Mucosa of descending colon (tissue), 3 donors: ENCODE data around the gene PRKAR1B. TPM values are rescaled to one million over a fixed set of nuclear protein-coding genes. Genes with fewer than 3 reads are reported as not detected.

ENCODE experiments used
- ATAC-seq: fragments of 200-7000 bp; cut with Tn5 transposase; one replicate; pipeline ENCODE4 v1.9.1; 2020; ENCODE audit warnings: mild to moderate bottlenecking, moderate library complexity
- DNase-seq, 3 donors: peaks; one replicate each; pipeline ENCODE4 v3.0.0-alpha.2; 2020
- H3K36me3 ChIP-seq: fragments of 200-600 bp; one replicate; pipeline ENCODE4 v1.8.0; 2021; ENCODE audit warnings: low read depth, mild to moderate bottlenecking
- H3K4me1 ChIP-seq: fragments of 200-600 bp; one replicate; pipeline ENCODE4 v1.8.0; 2021; ENCODE audit warnings: low read depth, mild to moderate bottlenecking
- H3K4me3 ChIP-seq: fragments of 200-600 bp; one replicate; pipeline ENCODE4 v1.8.0; 2021; ENCODE audit warnings: mild to moderate bottlenecking
- H3K9me3 ChIP-seq: fragments of 200-600 bp; one replicate; pipeline ENCODE4 v1.8.0; 2021; ENCODE audit warnings: mild to moderate bottlenecking
- intact Hi-C, 2 donors: fragments of 100-400 bp; cut with DNase I in 1 of 2; cut with micrococcal nuclease in 1 of 2; formaldehyde crosslinking; loops; one replicate each; pipeline versions ENCODE4 v1.11.0 to v1.11.1; 2022; cut with DNase I, micrococcal nuclease
- total RNA-seq, 3 donors: library from RNA; stranded (reverse); fragmentation: NEBNext Ultra II Directional in 2 of 3; extraction: Animal tissue kit (Norgen Biotek cat#: 25700) in 2 of 3; gene quantifications; one replicate each; pipeline versions ENCODE4 v1.2.1 to v1.2.4, GENCODE V29; 2021 to 2023
- TF ChIP-seq, protein P1 (sequence below): fragments of 200-600 bp; IDR thresholded peaks from one replicate; pipeline ENCODE4 v1.8.0; 2022; ENCODE audit warnings: antibody characterized with exemption, mild to moderate bottlenecking
- donor health status: DM: no; HTN: no; CAD: no; lungs with moderate emphysema.
- donor health status: DM: no; HTN: no; CAD: no.
- donor health status: DM: no; HTN: yes; CAD: no.

PRKAR1B gene
- total RNA-seq, 3 donors from 2014 or later: 10.1 to 24.5 (median 24.4) TPM

DNA sequence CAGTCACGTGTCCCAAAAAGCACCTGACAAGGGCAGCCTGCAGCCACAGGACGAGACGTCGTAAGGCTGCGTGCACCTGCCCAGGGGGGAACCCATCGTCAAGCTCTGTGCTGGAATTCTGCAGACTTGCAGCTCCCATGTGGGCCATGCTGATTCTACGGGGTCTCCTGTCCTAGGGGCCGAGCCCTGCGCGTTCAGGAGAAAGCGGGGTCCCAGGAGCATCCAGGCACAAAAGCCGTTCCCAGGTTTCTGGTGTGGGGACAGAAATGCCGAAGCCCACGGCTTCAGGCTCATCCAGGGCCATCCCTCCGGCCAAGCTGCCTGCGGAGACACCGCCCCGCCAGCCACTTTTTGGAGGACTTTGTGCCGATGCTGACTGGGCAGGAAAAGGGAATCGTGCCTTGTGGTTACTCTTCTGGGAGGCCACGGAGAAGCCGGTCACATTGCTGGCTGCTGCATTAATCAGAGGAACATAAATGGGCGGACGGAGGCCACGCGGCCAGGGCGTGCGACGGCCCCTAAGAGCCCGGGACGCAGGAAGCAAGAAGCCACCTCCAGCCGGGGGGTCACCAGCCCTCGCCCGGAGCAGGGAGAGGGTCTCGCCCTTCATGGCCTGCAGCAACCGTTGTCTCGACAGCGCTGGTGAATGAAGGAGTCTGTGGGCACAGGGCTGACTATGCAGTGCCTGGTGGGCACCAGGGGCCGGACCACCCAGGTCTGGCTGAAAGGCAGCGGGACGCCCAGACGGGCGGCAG, 144.8 kb downstream of the PRKAR1B start:
- TF ChIP-seq, protein P1, sequence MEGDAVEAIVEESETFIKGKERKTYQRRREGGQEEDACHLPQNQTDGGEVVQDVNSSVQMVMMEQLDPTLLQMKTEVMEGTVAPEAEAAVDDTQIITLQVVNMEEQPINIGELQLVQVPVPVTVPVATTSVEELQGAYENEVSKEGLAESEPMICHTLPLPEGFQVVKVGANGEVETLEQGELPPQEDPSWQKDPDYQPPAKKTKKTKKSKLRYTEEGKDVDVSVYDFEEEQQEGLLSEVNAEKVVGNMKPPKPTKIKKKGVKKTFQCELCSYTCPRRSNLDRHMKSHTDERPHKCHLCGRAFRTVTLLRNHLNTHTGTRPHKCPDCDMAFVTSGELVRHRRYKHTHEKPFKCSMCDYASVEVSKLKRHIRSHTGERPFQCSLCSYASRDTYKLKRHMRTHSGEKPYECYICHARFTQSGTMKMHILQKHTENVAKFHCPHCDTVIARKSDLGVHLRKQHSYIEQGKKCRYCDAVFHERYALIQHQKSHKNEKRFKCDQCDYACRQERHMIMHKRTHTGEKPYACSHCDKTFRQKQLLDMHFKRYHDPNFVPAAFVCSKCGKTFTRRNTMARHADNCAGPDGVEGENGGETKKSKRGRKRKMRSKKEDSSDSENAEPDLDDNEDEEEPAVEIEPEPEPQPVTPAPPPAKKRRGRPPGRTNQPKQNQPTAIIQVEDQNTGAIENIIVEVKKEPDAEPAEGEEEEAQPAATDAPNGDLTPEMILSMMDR: no peak
- Histone ChIP-seq H3K4me3 (no peak overlapping the region), H3K4me1 (no peaks in the 10 kb centered on the region), H3K36me3 (no peaks in the 10 kb centered on the region), H3K9me3 (no peaks in the 10 kb centered on the region)
- intact Hi-C loops: no loop called here
- no peak for DNase-seq
- no peak for ATAC-seq

DNA sequence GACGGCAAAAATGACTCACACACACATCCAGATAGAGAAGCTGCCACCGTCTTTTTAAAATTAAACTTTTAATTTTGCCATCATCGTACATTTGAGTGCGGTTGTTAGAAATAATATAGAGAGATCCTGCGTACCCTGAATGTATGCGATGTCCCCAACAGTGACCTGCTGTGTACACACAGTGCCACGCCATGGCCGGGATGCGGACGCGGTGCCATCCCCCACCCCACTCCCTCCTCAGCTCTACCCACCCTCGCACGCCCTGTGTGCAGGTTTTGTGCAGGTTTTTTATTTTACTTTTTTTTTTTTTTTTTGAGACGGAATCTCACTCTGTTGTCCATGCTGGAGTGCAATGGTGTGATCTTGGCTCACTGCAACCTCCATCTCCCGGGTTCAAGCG, 148.7 kb downstream of the PRKAR1B start:
- ATAC-seq: no peak
- DNase-seq: no peak
- intact Hi-C loops: no loop called here
- Histone ChIP-seq H3K36me3 (no peaks in the 10 kb centered on the region), H3K4me3 (no peak overlapping the region), H3K4me1 (peaks cover 15% of the 10 kb centered on the region), H3K9me3 (no peaks in the 10 kb centered on the region)
- TF ChIP-seq, protein P1: no peak

DNA sequence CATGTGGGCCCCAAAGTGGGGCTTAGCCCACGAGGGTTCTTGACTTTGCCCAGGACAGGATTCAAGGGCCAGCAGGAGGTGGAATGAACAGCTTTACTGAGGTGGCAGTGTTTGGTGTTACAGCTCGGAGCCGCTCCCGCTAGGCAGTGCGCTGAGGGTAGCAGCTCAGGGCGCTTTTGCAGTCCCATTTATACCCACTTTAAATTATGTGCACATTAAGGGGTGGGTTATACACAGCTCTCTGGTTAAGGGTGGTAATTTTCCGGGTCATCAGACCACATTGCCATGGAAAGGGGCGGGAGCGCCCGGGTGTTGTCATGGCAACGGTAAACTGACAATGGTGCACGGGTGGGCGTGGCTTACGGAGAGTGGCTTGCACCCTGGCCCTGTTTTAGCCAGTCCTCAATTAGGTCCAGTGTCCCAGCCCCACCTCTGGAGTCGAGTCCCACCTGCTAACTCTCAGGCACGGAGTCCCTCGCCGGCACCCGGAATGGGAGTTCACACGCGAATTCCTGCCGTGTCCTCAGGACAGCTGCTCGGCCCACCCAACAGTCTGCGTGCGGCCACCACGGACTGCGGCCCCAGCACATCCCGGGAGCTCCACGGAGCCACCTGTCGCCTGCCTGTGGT, 149.2 kb downstream of the PRKAR1B start:
- peaks cover 15% of the 10 kb centered on the region for H3K4me1 ChIP-seq
- no peak for DNase-seq
- TF ChIP-seq, protein P1: no peak
- H3K9me3 ChIP-seq: no peaks in the 10 kb centered on the region
- intact Hi-C loops: no loop called here
- ATAC-seq: no peak
- no peaks in the 10 kb centered on the region for H3K36me3 ChIP-seq
- H3K4me3 ChIP-seq: no peak overlapping the region

DNA sequence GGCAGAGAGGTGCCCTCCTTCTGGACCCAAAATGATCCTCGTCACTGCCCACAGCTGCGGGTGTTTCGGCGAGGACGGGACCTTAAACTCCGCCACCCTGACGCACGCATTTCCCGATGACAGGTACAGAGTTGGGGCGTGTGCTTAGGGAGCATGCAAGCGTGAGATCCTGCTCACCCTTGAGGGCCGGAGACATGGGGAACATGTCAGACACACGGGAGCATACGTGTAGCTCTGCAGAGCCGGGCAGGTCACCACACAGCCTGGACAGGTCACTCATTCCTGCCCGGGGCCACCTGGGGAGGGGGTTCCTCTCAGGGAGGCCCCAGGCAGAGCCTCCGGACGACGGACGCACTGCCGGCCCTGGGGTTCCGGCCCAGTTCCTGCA, 149.8 kb downstream of the PRKAR1B start:
- Histone ChIP-seq H3K4me1 (peaks cover 15% of the 10 kb centered on the region), H3K4me3 (no peak overlapping the region), H3K36me3 (no peaks in the 10 kb centered on the region), H3K9me3 (no peaks in the 10 kb centered on the region)
- intact Hi-C loops: no loop called here
- no peak for ATAC-seq
- no peak for DNase-seq
- TF ChIP-seq, protein P1: no peak

DNA sequence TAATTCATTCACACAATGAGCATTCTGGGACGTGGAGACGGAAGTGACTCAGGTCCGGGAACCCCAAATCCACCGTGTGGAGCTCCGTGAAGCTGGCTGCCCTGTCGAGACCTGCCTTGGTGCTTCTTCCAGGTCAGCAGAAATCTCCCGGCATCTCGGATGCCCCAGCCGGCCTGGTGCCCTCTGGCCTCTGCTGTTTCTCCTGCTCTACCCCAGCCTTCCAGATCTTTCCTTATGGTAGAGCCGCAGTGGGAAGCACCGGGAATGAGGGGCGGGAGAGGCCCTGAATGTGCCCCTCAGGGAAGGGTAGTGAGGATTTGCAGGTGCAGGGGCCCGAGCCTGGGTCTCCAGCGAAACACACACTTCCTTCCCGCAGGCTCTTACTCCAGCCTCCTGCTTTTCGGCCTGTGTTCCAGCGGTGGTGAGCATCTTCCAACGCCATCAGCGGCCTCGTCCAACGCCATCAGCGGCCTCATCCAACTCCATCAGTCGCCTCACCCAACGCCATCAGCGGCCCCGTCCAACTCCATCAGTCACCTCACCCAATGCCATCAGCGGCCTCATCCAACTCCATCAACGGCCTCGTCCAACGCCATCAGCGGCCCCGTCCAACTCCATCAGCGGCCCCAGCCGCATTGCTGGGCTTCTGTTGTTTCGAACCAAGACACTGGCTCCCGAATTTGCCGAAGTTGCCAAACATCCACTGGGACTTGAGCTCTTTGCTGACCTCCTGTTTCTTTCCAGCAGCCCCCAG, 150.4 kb downstream of the PRKAR1B start:
- Histone ChIP-seq H3K4me1 (peaks cover 15% of the 10 kb centered on the region), H3K36me3 (no peaks in the 10 kb centered on the region), H3K4me3 (no peak overlapping the region), H3K9me3 (no peaks in the 10 kb centered on the region)
- ATAC-seq: no peak
- TF ChIP-seq, protein P1: no peak
- DNase-seq: no peak
- intact Hi-C loops: no loop called here
